Sigmoid colon (tissue), 4 donors: ENCODE measurements around the gene ADCY3.

Experiments
- EP300 ChIP-seq, 4 donors: sonication (generic); formaldehyde crosslinking; IDR thresholded peaks; one replicate each; pipeline ENCODE4 v1.6.1; 2017; ENCODE audit warnings: antibody characterized with exemption in 4 of 4
- POLR2A ChIP-seq, 2 donors: fragments of 450-650 bp; IDR thresholded peaks; one replicate each; pipeline ENCODE4 v1.6.1; 2016; ENCODE audit warnings: antibody characterized with exemption in 2 of 2, mild to moderate bottlenecking in 2 of 2, moderate library complexity in 2 of 2
- POLR2AphosphoS5 ChIP-seq, 4 donors: sonication (generic); formaldehyde crosslinking; IDR thresholded peaks; one replicate each; pipeline ENCODE4 v1.6.1; 2017; ENCODE audit warnings: antibody characterized with exemption in 4 of 4
- TF ChIP-seq, protein P1 (sequence below), 4 experiments: fragments of 450-650 bp in 3 of 4; fragments of 200-600 bp in 1 of 4; IDR thresholded peaks; one replicate each; pipeline ENCODE4 v1.5.1; 2016 to 2019; ENCODE audit warnings: antibody characterized with exemption in 4 of 4, mild to moderate bottlenecking in 3 of 4, moderate library complexity in 2 of 4

- TF ChIP-seq, protein P1, sequence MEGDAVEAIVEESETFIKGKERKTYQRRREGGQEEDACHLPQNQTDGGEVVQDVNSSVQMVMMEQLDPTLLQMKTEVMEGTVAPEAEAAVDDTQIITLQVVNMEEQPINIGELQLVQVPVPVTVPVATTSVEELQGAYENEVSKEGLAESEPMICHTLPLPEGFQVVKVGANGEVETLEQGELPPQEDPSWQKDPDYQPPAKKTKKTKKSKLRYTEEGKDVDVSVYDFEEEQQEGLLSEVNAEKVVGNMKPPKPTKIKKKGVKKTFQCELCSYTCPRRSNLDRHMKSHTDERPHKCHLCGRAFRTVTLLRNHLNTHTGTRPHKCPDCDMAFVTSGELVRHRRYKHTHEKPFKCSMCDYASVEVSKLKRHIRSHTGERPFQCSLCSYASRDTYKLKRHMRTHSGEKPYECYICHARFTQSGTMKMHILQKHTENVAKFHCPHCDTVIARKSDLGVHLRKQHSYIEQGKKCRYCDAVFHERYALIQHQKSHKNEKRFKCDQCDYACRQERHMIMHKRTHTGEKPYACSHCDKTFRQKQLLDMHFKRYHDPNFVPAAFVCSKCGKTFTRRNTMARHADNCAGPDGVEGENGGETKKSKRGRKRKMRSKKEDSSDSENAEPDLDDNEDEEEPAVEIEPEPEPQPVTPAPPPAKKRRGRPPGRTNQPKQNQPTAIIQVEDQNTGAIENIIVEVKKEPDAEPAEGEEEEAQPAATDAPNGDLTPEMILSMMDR (IDR thresholded peaks at IDR 0.05) = no peak
- no peak for TF ChIP-seq POLR2A (IDR thresholded peaks at IDR 0.05)
- no peak for TF ChIP-seq EP300 (IDR thresholded peaks at IDR 0.05)
- no peak for TF ChIP-seq POLR2AphosphoS5 (IDR thresholded peaks at IDR 0.05)
Observed at GRCh38 chr2:24797644-24798043, 122.4 kb downstream of the ADCY3 start.
